Neural cell (in vitro differentiated cells): ENCODE data around the gene CACNA1C.

Experiments used
- EP300 ChIP-seq: fragments of 450-650 bp; conservative IDR thresholded peaks from 2 replicates; pipeline ENCODE4 v1.6.1; 2014; ENCODE audit warnings: antibody characterized with exemption, mild to moderate bottlenecking, moderate library complexity; ENCODE audit not compliant: poor library complexity, severe bottlenecking
- EZH2 ChIP-seq: fragments of 200-600, 300-800 bp; shearing (Covaris generic), sonication (generic); IDR thresholded peaks from 2 replicates; pipeline ENCODE4 v1.6.1; 2014; ENCODE audit warnings: antibody characterized with exemption, low read length, borderline replicate concordance, mild to moderate bottlenecking; ENCODE audit not compliant: insufficient read depth, poor library complexity, severe bottlenecking
- MXI1 ChIP-seq: fragments of 450-650 bp; conservative IDR thresholded peaks from 2 replicates; pipeline ENCODE4 v1.6.1; 2014; ENCODE audit warnings: antibody characterized with exemption, mild to moderate bottlenecking; ENCODE audit not compliant: poor library complexity, severe bottlenecking
- POLR2AphosphoS5 ChIP-seq: IDR thresholded peaks from 2 replicates; pipeline ENCODE4 v1.6.1; 2012
- RAD21 ChIP-seq: fragments of 450-650 bp; conservative IDR thresholded peaks from 2 replicates; pipeline ENCODE4 v1.6.1; 2014; ENCODE audit warnings: antibody characterized with exemption, mild to moderate bottlenecking, moderate library complexity
- SMC3 ChIP-seq: fragments of 450-650 bp; conservative IDR thresholded peaks from 2 replicates; pipeline ENCODE4 v1.6.1; 2014; ENCODE audit warnings: antibody characterized with exemption, mild to moderate bottlenecking, moderate library complexity; ENCODE audit not compliant: poor library complexity
- TAF1 ChIP-seq: IDR thresholded peaks from 2 replicates; pipeline ENCODE4 v1.6.1; 2012; ENCODE audit warnings: low read depth
- TF ChIP-seq, protein P1 (sequence below): fragments of 450-650 bp; IDR thresholded peaks from 2 replicates; pipeline ENCODE4 v1.5.1; 2014; ENCODE audit warnings: antibody characterized with exemption, mild to moderate bottlenecking, moderate library complexity; ENCODE audit not compliant: poor library complexity, severe bottlenecking
- TF ChIP-seq, protein P2 (sequence below): IDR thresholded peaks from 2 replicates; pipeline ENCODE4 v1.6.1; 2012; ENCODE audit warnings: borderline replicate concordance

DNA sequence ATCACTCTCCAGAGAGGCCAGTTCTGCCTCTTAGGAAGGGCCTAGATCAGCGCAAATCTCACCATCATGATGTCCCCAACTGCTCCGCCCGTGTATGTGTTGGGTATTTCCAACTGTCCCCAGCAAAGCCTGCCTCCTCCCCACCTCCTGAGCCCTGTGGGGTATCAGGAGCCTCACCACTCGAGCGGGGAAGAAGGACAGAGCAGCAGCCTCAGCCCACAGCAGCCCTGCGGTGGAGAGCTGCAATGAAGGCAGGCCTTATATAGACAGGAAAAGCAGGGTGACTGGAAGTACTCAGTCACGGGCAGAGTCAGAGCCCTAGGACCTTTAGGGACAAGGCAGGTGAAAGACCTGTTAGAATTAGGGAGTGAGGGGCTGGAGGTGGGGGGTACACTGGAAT, 358.2 kb downstream of the CACNA1C start:
- TF ChIP-seq POLR2AphosphoS5 (no peak), EZH2 (no peak), EP300 (no peak), SMC3 (no peak), TAF1 (no peak), RAD21 (no peak), MXI1 (no peak)
- TF ChIP-seq, protein P1, sequence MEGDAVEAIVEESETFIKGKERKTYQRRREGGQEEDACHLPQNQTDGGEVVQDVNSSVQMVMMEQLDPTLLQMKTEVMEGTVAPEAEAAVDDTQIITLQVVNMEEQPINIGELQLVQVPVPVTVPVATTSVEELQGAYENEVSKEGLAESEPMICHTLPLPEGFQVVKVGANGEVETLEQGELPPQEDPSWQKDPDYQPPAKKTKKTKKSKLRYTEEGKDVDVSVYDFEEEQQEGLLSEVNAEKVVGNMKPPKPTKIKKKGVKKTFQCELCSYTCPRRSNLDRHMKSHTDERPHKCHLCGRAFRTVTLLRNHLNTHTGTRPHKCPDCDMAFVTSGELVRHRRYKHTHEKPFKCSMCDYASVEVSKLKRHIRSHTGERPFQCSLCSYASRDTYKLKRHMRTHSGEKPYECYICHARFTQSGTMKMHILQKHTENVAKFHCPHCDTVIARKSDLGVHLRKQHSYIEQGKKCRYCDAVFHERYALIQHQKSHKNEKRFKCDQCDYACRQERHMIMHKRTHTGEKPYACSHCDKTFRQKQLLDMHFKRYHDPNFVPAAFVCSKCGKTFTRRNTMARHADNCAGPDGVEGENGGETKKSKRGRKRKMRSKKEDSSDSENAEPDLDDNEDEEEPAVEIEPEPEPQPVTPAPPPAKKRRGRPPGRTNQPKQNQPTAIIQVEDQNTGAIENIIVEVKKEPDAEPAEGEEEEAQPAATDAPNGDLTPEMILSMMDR = no peak
- TF ChIP-seq, protein P2, sequence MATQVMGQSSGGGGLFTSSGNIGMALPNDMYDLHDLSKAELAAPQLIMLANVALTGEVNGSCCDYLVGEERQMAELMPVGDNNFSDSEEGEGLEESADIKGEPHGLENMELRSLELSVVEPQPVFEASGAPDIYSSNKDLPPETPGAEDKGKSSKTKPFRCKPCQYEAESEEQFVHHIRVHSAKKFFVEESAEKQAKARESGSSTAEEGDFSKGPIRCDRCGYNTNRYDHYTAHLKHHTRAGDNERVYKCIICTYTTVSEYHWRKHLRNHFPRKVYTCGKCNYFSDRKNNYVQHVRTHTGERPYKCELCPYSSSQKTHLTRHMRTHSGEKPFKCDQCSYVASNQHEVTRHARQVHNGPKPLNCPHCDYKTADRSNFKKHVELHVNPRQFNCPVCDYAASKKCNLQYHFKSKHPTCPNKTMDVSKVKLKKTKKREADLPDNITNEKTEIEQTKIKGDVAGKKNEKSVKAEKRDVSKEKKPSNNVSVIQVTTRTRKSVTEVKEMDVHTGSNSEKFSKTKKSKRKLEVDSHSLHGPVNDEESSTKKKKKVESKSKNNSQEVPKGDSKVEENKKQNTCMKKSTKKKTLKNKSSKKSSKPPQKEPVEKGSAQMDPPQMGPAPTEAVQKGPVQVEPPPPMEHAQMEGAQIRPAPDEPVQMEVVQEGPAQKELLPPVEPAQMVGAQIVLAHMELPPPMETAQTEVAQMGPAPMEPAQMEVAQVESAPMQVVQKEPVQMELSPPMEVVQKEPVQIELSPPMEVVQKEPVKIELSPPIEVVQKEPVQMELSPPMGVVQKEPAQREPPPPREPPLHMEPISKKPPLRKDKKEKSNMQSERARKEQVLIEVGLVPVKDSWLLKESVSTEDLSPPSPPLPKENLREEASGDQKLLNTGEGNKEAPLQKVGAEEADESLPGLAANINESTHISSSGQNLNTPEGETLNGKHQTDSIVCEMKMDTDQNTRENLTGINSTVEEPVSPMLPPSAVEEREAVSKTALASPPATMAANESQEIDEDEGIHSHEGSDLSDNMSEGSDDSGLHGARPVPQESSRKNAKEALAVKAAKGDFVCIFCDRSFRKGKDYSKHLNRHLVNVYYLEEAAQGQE = no peak
